GM12872 (cell line): ENCODE results near the gene RHBDL1.

Experiments used
- CTCF ChIP-seq: IDR thresholded peaks from 3 replicates; pipeline ENCODE4 v1.5.1; 2011; ENCODE audit warnings: low read depth, mild to moderate bottlenecking, low read length, moderate library complexity; ENCODE audit not compliant: insufficient read depth

RHBDL1 gene

GRCh38 chr16:651844-652243, 23.6 kb upstream of the RHBDL1 start:
- TF ChIP-seq CTCF: no peak

GRCh38 chr16:652454-653305, 22.8 kb upstream of the RHBDL1 start:
- no peak for TF ChIP-seq CTCF

GRCh38 chr16:654034-654433, 21.4 kb upstream of the RHBDL1 start:
- no peak for TF ChIP-seq CTCF

- TF ChIP-seq CTCF: no peak
These were observed 18.0 kb upstream of the RHBDL1 start for GRCh38 chr16:657487-657886.

- TF ChIP-seq CTCF: 0 out of 3 replicates have a peak, but pooled peaks have one; percentile 10
These were observed 16.5 kb upstream of the RHBDL1 start for GRCh38 chr16:658679-659571.

- TF ChIP-seq CTCF: no peak
These were observed 15.9 kb upstream of the RHBDL1 start for GRCh38 chr16:659618-660017.

GRCh38 chr16:660132-660458, 15.4 kb upstream of the RHBDL1 start:
- TF ChIP-seq CTCF: no peak
